Type B pancreatic cell (in vitro differentiated cells): ENCODE measurements around the gene CELF5. TPM values are rescaled to one million over a fixed set of nuclear protein-coding genes. Genes with fewer than 3 reads are reported as not detected.

Experiments used
- DNase-seq: peaks from one replicate; pipeline ENCODE4 v3.0.0; 2021; ENCODE audit warnings: mixed read lengths; ENCODE audit not compliant: unreplicated experiment; ENCODE audit errors: extremely low spot score
- H3K27ac Mint-ChIP-seq: 2 replicates; pipeline ENCODE4 v1.8.0; 2021; ENCODE audit warnings: mild to moderate bottlenecking, mixed read lengths
- H3K27me3 Mint-ChIP-seq: 2 replicates; pipeline ENCODE4 v1.8.0; 2021; ENCODE audit warnings: mixed read lengths
- H3K36me3 Mint-ChIP-seq: 2 replicates; pipeline ENCODE4 v1.8.0; 2021; ENCODE audit warnings: mixed read lengths
- H3K4me1 Mint-ChIP-seq: one replicate; pipeline ENCODE4 v1.8.0; 2021; ENCODE audit warnings: mixed read lengths; ENCODE audit not compliant: unreplicated experiment
- H3K4me3 Mint-ChIP-seq: 2 replicates; pipeline ENCODE4 v1.8.0; 2021; ENCODE audit warnings: mild to moderate bottlenecking, mixed read lengths
- H3K9me3 Mint-ChIP-seq: 2 replicates; pipeline ENCODE4 v1.8.0; 2021; ENCODE audit warnings: mixed read lengths
- CTCF ChIP-seq: fragments of 200-600 bp; sonication (generic); conservative IDR thresholded peaks from 2 replicates; pipeline ENCODE4 v1.5.0; 2021; ENCODE audit warnings: antibody characterized with exemption, mild to moderate bottlenecking
- total RNA-seq: library from RNA; stranded (reverse); gene quantifications from 2 replicates; pipeline ENCODE4 v1.2.1, GENCODE V29; 2021; ENCODE audit warnings: low replicate concordance

The CELF5 gene
- total RNA-seq, 1 donor from 2014 or later, result 2.6 TPM

GRCh38 chr19:3279306-3279705, 54.8 kb downstream of the CELF5 start:
- no peaks in the 10 kb centered on the region for H3K9me3 Mint-ChIP-seq
- H3K4me1 Mint-ChIP-seq, result peaks cover 5% of the 10 kb centered on the region
- no peaks in the 10 kb centered on the region for H3K36me3 Mint-ChIP-seq
- H3K27me3 Mint-ChIP-seq, result peaks cover 43% of the 10 kb centered on the region
- no peak overlapping the region for H3K4me3 Mint-ChIP-seq
- no peak for DNase-seq
- no peak overlapping the region for H3K27ac Mint-ChIP-seq
- TF ChIP-seq CTCF, result no peak

GRCh38 chr19:3281026-3281425, 56.6 kb downstream of the CELF5 start:
- no peak for DNase-seq
- peaks cover 32% of the 10 kb centered on the region for H3K27me3 Mint-ChIP-seq
- no peak for TF ChIP-seq CTCF
- H3K4me1 Mint-ChIP-seq, result no peaks in the 10 kb centered on the region
- no peak overlapping the region for H3K4me3 Mint-ChIP-seq
- no peak overlapping the region for H3K27ac Mint-ChIP-seq
- H3K9me3 Mint-ChIP-seq, result no peaks in the 10 kb centered on the region
- no peaks in the 10 kb centered on the region for H3K36me3 Mint-ChIP-seq

GRCh38 chr19:3282155-3282554, 57.7 kb downstream of the CELF5 start:
- Mint-ChIP-seq H3K27me3 (peaks cover 30% of the 10 kb centered on the region), H3K27ac (no peak overlapping the region), H3K4me1 (no peaks in the 10 kb centered on the region), H3K36me3 (no peaks in the 10 kb centered on the region), H3K9me3 (no peaks in the 10 kb centered on the region), H3K4me3 (no peak overlapping the region)
- no peak for DNase-seq
- TF ChIP-seq CTCF, result no peak

GRCh38 chr19:3282564-3282963, 58.1 kb downstream of the CELF5 start:
- Mint-ChIP-seq H3K27ac (no peak overlapping the region), H3K27me3 (peaks cover 28% of the 10 kb centered on the region), H3K4me3 (no peak overlapping the region), H3K4me1 (no peaks in the 10 kb centered on the region), H3K9me3 (no peaks in the 10 kb centered on the region), H3K36me3 (no peaks in the 10 kb centered on the region)
- no peak for TF ChIP-seq CTCF
- DNase-seq, result no peak

- no peaks in the 10 kb centered on the region for H3K9me3 Mint-ChIP-seq
- peaks cover 27% of the 10 kb centered on the region for H3K27me3 Mint-ChIP-seq
- H3K4me1 Mint-ChIP-seq, result no peaks in the 10 kb centered on the region
- H3K4me3 Mint-ChIP-seq, result no peak overlapping the region
- H3K36me3 Mint-ChIP-seq, result no peaks in the 10 kb centered on the region
- no peak overlapping the region for H3K27ac Mint-ChIP-seq
- TF ChIP-seq CTCF, result no peak
- no peak for DNase-seq
Observed at GRCh38 chr19:3283246-3283751, 58.8 kb downstream of the CELF5 start.
